Aortic smooth muscle cell (primary cell): ENCODE data around the gene FBXL16. TPM values are rescaled to one million over a fixed set of nuclear protein-coding genes. Genes with fewer than 3 reads are reported as not detected.

Experiments used
- total RNA-seq: library from RNA; depleted of rRNA; stranded (reverse); fragments of >200 nt; gene quantifications from 2 replicates; pipeline ENCODE4 v1.2.3, GENCODE V29; 2014

FBXL16 gene
- total RNA-seq, 1 donor from 2014 or later = 0.06 TPM

Other genes starting within 250 kb of the FBXL16 start
- gene CAPN15, start 178.1 kb downstream of the FBXL16 start, total RNA-seq = 15.8 and 20.6 TPM in 2 replicates
- gene PRR35, start 145.4 kb downstream of the FBXL16 start, total RNA-seq = not detected in 2 replicates
- gene NHLRC4, start 138.8 kb downstream of the FBXL16 start, total RNA-seq = 1.7 and 2.6 TPM in 2 replicates
- gene PIGQ, start 135.8 kb downstream of the FBXL16 start, total RNA-seq = 22.5 TPM in 2 replicates
- 8.3 and 10.0 TPM in 2 replicates for gene RAB40C, start 115.7 kb downstream of the FBXL16 start, total RNA-seq
- 0.12 and 0.13 TPM in 2 replicates for gene WFIKKN1, start 74.8 kb downstream of the FBXL16 start, total RNA-seq
- gene METTL26, start 69.5 kb downstream of the FBXL16 start, total RNA-seq = 77.3 and 88.6 TPM in 2 replicates
- 14.2 and 19.3 TPM in 2 replicates for gene MCRIP2, start 64.0 kb downstream of the FBXL16 start, total RNA-seq
- 10.4 and 13.2 TPM in 2 replicates for gene WDR90, start 56.4 kb downstream of the FBXL16 start, total RNA-seq
- 27.2 and 32.1 TPM in 2 replicates for gene RHOT2, start 37.7 kb downstream of the FBXL16 start, total RNA-seq
- 3.2 and 4.2 TPM in 2 replicates for gene RHBDL1, start 30.1 kb downstream of the FBXL16 start, total RNA-seq
- 130 and 188 TPM in 2 replicates for gene STUB1, start 25.4 kb downstream of the FBXL16 start, total RNA-seq
- 26.7 and 27.2 TPM in 2 replicates for gene JMJD8, start 21.5 kb downstream of the FBXL16 start, total RNA-seq
- 2.6 and 3.7 TPM in 2 replicates for gene WDR24, start 15.4 kb downstream of the FBXL16 start, total RNA-seq
- gene METRN, start 9.3 kb upstream of the FBXL16 start, total RNA-seq = 124 and 143 TPM in 2 replicates
- gene ANTKMT, start 15.3 kb upstream of the FBXL16 start, total RNA-seq = 24.5 and 32.4 TPM in 2 replicates
- gene CCDC78, start 20.6 kb upstream of the FBXL16 start, total RNA-seq = 0.79 and 1.1 TPM in 2 replicates
- gene HAGHL, start 21.3 kb upstream of the FBXL16 start, total RNA-seq = 7.2 and 10.8 TPM in 2 replicates
- 31.5 and 38.3 TPM in 2 replicates for gene CIAO3, start 35.2 kb upstream of the FBXL16 start, total RNA-seq
- gene MSLN, start 54.9 kb upstream of the FBXL16 start, total RNA-seq = not detected in 2 replicates
- gene RPUSD1, start 82.6 kb upstream of the FBXL16 start, total RNA-seq = 10.0 and 13.6 TPM in 2 replicates
- 6.7 and 9.0 TPM in 2 replicates for gene CHTF18, start 82.8 kb upstream of the FBXL16 start, total RNA-seq
- gene GNG13, start 94.9 kb upstream of the FBXL16 start, total RNA-seq = not detected in 2 replicates